Activated T-cell treated with anti-CD3 and anti-CD28 coated beads, Interleukin-2, amount 50 U/mL, for 24 hours (primary cell): ENCODE data around the gene RHOT2.
A peak's percentile ranks its signal among the peaks of the same experiment; 100 is the strongest.

ENCODE experiments used
- DNase-seq: peaks from one replicate; pipeline ENCODE4 v3.0.0-alpha.2; 2020
- H3K27ac Mint-ChIP-seq: 2 replicates; pipeline ENCODE4 v1.8.0; 2020; ENCODE audit warnings: mild to moderate bottlenecking, mixed read lengths
- H3K27me3 Mint-ChIP-seq: 2 replicates; pipeline ENCODE4 v1.8.0; 2020; ENCODE audit warnings: mixed read lengths
- H3K36me3 Mint-ChIP-seq: 2 replicates; pipeline ENCODE4 v1.8.0; 2020; ENCODE audit warnings: low read depth, mixed read lengths
- H3K4me1 Mint-ChIP-seq: 2 replicates; pipeline ENCODE4 v1.8.0; 2020; ENCODE audit warnings: low read depth, mixed read lengths
- H3K4me3 Mint-ChIP-seq: 2 replicates; pipeline ENCODE4 v1.8.0; 2020; ENCODE audit warnings: mild to moderate bottlenecking, moderate library complexity, mixed read lengths
- H3K9me3 Mint-ChIP-seq: 2 replicates; pipeline ENCODE4 v1.8.0; 2020; ENCODE audit warnings: mixed read lengths

Gene RHOT2

DNA sequence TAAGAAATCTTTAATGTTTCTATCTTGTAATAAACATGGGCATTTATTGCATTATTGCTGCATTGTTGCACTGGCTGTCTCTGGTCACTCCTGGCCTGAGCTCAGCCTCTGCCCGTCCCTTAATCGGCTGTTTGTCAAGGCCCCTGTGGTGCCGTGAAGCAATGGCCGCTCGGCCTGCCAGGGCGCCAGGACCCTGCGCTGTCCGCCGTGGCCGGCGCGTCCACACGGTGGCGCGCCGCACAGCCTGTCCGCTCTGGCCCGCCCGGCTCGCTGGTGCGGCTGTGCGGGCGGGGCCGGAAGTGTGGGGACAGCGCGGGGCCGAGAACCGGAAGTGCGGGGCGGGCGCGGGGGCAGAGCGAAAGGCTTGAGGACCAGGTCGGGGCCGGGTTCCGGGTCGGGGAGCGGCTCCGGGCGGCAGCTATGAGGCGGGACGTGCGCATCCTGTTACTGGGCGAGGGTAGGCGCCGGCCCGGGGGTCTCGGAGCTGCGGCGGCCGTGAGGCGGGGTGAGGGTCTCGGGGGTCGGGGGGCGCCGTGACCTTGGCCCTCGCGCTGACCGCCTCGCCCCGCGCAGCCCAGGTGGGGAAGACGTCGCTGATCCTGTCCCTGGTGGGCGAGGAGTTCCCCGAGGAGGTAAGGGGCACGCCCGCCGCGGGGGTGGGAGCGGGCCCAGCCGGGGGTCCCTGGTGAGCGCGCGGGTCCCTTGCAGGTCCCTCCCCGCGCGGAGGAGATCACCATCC is at the start of gene RHOT2:
TSS of gene RHOT2 (plus strand) at position 353 of the 739 bp plus-strand sequence. CDS start at position 421, 68 bp downstream.
- Mint-ChIP-seq H3K27ac (peak within 1 kb of the TSS; percentile 88), H3K9me3 (no peaks in the 10 kb centered on the region), H3K4me1 (peaks cover 18% of the 10 kb centered on the region), H3K27me3 (no peaks in the 10 kb centered on the region), H3K4me3 (peak within 1 kb of the TSS; percentile 82), H3K36me3 (peaks cover 60% of the 10 kb centered on the region)
- peak; percentile 97 for DNase-seq

DNA sequence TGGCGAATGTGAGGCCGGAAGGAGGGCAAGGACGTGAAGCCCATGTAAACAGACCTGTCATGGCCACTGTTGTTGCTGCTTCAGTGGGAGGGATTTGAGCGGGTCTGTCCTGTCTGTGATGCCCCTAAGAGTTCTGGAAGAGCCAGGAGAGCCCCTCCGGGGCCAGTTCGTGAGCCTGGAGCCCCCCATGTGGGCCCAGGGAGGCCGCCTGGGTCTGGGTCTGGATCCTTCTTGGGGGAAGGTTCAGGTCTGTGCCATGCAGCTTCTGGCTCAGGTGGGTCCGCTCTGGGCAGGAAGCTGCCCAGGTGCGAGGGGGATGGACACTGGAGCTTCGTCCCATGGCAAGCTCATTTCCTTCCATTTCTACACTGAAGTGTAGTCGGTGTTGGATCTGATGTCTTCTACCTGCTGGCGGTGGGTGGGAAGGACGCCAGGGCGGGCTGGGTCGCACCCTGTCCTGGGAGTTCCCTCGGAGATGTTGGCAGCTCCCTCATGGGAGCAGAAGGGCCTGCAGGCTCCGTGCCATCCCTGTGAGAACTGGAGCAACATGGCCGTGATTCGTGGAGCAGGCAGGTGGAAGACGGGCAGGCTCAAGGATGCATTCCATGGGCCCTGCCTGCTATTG is 48.3 kb upstream of the RHOT2 start:
- DNase-seq = no peak
- no peak overlapping the region for H3K27ac Mint-ChIP-seq
- H3K4me1 Mint-ChIP-seq = no peaks in the 10 kb centered on the region
- H3K9me3 Mint-ChIP-seq = no peaks in the 10 kb centered on the region
- H3K36me3 Mint-ChIP-seq = peaks cover 2% of the 10 kb centered on the region
- no peaks in the 10 kb centered on the region for H3K27me3 Mint-ChIP-seq
- H3K4me3 Mint-ChIP-seq = no peak overlapping the region

DNA sequence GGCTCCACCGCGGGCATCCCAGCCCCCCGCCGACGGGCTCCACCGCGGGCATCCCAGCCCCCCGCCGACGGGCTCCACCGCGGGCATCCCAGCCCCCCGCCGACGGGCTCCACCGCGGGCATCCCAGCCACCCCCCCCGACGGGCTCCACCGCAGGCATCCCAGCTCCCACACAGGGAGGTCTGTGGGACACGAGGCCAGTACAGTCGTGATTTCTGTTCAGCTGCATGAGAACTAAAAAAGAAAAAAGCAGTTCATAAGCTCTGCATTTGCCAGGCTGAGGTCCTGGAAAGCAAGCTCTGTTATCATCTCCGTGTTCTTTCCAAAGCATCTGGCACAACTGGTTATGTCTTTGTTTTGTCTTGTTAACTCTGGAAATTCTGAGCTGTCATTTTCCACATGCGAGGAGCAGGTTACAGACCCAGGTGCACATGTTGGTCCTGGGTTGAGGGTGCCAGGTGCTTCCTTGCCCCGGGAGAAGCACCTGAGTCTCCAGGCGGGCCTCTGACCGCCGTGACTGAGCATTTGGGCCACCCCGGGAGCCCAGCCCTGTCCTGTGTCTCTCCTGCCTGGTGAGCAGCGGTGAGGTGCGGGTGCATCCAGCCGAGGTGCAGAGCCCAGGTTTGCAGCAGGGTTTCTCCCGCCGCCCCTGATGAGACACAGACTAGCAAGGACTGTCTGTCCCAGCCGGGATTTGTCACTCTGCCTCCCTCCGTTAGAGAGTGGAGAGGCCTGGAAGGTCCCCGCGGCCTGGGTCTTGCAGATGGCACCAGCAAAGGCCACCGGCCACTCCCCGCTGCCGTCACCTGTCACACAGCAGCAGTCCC is 47.0 kb upstream of the RHOT2 start:
- H3K27ac Mint-ChIP-seq = no peak overlapping the region
- peaks cover 2% of the 10 kb centered on the region for H3K36me3 Mint-ChIP-seq
- no peak overlapping the region for H3K4me3 Mint-ChIP-seq
- no peak for DNase-seq
- no peaks in the 10 kb centered on the region for H3K9me3 Mint-ChIP-seq
- H3K27me3 Mint-ChIP-seq = no peaks in the 10 kb centered on the region
- H3K4me1 Mint-ChIP-seq = no peaks in the 10 kb centered on the region

DNA sequence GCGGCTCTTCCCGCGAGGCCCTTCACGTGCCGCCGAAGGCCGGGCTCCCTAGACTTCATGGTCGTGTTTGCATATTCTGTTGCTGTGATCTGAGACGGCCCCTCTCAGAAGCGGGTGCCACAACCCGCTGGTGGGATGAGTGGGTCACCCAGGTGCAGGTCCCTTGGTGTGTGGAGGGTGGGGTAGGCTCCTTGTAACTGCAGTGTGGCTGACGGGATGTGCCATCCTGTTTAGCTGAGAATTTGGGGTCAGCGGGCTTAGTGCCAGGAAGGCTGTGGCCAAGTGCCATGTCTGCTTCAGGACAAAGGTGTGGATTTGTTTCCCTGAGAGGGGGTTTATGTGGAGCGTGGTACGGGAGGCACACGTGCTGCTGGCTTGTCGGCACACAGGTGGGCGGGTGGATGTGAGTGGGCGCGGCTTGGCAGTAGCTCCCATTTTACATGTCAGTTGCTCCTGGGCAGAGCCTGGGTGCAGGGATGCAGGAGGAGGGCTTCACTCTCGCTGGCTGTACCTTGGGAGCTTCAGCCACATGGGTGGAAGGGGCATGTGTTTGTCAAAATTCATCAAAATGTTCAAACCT is 46.3 kb upstream of the RHOT2 start:
- H3K27me3 Mint-ChIP-seq = no peaks in the 10 kb centered on the region
- H3K27ac Mint-ChIP-seq = no peak overlapping the region
- no peaks in the 10 kb centered on the region for H3K4me1 Mint-ChIP-seq
- no peaks in the 10 kb centered on the region for H3K9me3 Mint-ChIP-seq
- peaks cover 8% of the 10 kb centered on the region for H3K36me3 Mint-ChIP-seq
- H3K4me3 Mint-ChIP-seq = no peak overlapping the region
- DNase-seq = no peak

DNA sequence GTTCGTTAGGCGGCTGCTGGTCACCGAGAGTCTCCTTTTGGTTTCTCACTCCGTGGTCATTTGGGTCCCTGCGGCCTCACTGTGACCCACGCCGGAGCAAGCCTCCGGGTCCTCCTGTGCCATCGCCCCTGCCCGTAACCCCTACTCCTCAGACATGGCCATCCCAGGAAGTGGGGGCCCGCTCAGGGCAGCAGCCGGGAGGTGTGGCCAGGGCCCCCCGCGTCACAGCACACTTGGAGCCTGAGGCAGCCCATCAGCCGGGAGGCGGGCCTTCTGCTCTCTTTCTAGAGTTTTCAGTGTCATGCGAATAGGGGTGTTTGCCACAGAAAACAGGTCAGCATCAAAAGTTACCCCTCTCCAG is 45.0 kb upstream of the RHOT2 start:
- no peak for DNase-seq
- H3K4me1 Mint-ChIP-seq = no peaks in the 10 kb centered on the region
- no peak overlapping the region for H3K4me3 Mint-ChIP-seq
- no peaks in the 10 kb centered on the region for H3K9me3 Mint-ChIP-seq
- peaks cover 18% of the 10 kb centered on the region for H3K36me3 Mint-ChIP-seq
- H3K27ac Mint-ChIP-seq = no peak overlapping the region
- H3K27me3 Mint-ChIP-seq = no peaks in the 10 kb centered on the region

DNA sequence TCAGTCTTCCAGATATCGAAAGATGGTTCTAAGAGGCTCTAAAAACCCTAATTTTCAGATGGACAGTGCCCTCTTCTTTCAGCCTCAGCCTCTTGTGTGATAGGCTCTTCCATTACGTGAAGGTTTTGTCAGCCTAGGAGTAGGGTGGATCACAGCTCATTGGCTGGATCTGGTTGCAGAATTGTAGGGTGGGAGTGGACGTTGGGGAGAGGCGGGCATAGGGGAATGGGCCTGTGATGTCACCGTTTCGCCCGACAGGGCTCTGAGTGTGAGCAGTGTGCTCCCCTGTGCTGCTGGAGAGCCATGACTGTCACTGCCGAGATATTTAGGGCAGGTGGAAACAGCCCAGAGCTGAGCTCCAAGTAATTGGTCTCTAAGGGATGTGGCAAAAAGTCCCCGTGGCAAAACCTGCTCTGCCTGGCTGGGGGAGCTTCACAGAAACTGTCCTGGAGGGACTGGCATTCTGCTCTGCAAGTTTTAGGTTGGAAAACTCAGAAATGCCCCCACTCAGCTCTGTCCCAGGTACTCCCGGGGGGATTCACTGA is 43.3 kb upstream of the RHOT2 start:
- Mint-ChIP-seq H3K27ac (no peak overlapping the region), H3K4me1 (no peaks in the 10 kb centered on the region), H3K27me3 (no peaks in the 10 kb centered on the region), H3K4me3 (no peak overlapping the region), H3K36me3 (peaks cover 25% of the 10 kb centered on the region), H3K9me3 (no peaks in the 10 kb centered on the region)
- no peak for DNase-seq

DNA sequence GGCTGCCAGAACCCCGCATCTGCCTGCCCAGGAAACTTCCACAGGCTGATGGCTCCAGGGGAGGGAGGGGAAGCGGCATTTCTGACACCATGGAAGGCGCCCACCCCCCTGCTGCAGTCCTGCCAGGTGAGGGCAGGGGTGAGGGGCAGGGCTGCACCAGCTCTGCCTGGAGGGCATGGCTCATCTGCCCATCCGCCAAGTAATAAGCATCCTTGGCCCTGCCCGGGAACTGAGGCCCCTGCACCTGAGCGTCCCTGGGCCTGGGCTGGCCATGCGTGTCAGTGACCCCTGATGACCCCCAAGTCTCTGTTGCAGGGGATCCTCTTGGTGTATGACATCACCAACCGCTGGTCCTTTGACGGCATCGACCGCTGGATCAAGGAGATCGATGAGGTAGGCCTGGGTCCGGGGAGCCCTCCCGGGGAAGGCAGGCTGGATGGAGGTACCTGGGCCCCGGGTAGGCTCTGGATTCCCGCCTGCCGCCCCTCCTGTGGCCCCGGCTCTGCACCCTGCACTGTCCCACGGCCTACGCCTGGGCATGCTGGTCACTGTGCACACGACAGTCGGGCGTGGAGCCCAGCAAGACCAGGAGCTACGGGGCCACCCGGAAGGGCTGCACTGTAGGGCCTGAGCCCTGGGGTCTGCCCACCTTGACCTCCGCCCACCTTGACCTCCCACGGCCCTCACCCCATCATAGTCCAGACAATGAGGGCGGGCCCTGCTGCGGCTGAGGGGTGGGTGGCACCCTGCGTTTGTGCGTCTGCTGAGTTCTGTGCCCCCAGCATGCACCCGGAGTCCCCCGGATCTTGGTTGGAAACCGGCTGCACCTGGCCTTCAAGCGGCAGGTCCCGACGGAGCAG is 42.6 kb upstream of the RHOT2 start:
- H3K9me3 Mint-ChIP-seq = no peaks in the 10 kb centered on the region
- H3K36me3 Mint-ChIP-seq = peaks cover 25% of the 10 kb centered on the region
- no peak for DNase-seq
- H3K4me3 Mint-ChIP-seq = no peak overlapping the region
- H3K4me1 Mint-ChIP-seq = no peaks in the 10 kb centered on the region
- no peak overlapping the region for H3K27ac Mint-ChIP-seq
- no peaks in the 10 kb centered on the region for H3K27me3 Mint-ChIP-seq

DNA sequence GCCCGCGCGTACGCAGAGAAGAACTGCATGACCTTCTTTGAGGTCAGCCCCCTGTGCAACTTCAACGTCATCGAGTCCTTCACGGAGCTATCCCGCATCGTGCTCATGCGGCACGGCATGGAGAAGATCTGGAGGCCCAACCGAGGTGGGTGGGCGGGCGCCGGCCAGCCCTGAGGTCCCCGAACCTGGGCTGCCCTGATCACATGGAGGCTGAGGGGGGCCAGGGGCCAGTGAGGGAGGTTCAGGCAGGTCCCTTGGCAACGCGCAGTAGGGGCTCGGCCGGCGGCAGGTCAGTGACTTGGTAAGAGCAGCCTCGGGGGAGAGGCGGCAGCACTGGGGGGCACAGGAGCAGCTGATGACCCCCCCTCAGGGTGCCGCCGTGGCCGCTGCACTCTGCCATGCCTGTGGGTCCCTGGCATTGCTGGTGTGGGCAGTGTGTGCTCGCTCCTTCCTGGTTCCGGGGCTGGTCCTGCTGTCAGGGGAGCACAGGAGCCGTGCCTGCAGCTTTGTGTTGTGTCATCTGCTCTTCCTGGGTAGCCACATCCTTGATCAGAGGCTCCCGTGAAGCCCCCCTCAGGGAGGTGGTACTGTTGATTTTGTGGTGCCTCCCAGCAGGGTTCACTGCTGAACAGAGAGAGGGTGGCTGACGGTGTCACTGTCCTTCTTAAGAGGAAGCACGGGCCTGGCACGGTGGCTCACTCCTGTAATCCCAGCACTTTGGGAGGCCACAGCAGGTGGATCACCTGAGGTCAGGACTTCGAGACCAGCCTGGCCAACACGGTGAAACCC is 41.8 kb upstream of the RHOT2 start:
- H3K9me3 Mint-ChIP-seq = no peaks in the 10 kb centered on the region
- peaks cover 25% of the 10 kb centered on the region for H3K36me3 Mint-ChIP-seq
- H3K27me3 Mint-ChIP-seq = no peaks in the 10 kb centered on the region
- no peak overlapping the region for H3K27ac Mint-ChIP-seq
- H3K4me1 Mint-ChIP-seq = no peaks in the 10 kb centered on the region
- DNase-seq = no peak
- no peak overlapping the region for H3K4me3 Mint-ChIP-seq

DNA sequence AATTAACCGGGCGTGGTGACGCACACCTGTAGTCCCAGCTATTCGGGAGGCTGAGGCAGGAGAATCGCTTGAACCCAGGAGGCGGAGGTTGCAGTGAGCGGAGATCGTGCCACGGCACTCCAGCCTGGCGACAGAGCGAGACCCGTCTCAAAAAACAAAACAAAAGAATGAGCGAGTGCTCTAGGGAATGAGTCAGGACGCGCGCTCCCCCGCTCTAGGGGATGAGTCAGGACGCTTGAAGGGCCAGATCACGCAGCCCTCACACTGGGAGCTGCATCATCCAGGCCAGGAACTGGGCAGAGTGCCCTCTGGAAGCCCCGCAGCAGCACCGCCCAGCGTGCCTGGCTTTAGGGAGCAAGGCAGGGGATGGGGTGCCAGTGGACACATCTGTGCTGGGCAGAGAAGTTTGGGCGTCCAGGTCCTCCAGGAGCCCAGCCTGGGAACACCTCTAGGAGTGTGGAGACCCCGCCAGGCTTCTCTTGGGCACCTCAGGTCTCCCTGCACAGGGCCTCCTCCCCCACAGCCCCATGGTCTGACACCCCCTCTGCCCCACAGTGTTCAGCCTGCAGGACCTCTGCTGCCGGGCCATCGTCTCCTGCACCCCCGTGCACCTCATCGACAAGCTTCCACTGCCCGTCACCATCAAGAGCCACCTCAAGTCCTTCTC is 41.0 kb upstream of the RHOT2 start:
- H3K27ac Mint-ChIP-seq = no peak overlapping the region
- peaks cover 25% of the 10 kb centered on the region for H3K36me3 Mint-ChIP-seq
- H3K4me3 Mint-ChIP-seq = no peak overlapping the region
- H3K4me1 Mint-ChIP-seq = no peaks in the 10 kb centered on the region
- no peaks in the 10 kb centered on the region for H3K9me3 Mint-ChIP-seq
- DNase-seq = no peak
- H3K27me3 Mint-ChIP-seq = no peaks in the 10 kb centered on the region

DNA sequence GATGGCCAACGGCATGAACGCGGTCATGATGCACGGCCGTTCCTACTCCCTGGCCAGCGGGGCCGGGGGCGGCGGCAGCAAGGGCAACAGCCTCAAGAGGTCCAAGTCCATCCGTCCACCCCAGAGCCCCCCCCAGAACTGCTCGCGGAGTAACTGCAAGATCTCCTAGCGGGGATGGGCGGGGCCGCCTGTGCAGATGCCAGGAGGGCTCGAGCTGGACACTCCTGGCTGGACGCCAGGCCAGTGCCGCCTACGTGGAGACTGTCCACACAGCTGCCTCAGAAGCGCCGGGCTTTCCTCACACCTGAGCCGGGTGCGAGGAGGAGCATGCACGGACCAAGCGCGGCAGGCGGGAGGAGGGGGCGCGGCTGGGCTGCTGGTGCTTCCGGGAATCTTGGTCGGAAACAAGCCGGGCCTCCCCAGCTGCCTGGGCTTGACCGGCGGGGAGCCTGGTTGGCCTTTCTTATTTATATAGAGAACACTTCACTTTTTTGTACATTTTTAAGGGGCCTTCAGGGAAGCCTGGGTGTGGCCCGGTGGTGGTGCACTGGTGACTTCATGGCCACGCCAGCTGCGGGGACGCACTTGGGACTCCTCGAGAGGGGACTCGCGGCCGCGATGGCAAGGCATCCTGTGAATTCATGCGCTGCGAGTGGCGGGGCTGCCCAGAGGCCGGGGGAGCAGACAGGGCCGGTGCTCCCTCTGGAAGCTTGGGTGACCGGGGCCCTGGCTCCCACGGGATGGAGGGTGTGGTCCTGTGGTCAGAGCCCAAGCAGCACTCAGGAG is 40.3 kb upstream of the RHOT2 start:
- H3K36me3 Mint-ChIP-seq = peaks cover 25% of the 10 kb centered on the region

DNA sequence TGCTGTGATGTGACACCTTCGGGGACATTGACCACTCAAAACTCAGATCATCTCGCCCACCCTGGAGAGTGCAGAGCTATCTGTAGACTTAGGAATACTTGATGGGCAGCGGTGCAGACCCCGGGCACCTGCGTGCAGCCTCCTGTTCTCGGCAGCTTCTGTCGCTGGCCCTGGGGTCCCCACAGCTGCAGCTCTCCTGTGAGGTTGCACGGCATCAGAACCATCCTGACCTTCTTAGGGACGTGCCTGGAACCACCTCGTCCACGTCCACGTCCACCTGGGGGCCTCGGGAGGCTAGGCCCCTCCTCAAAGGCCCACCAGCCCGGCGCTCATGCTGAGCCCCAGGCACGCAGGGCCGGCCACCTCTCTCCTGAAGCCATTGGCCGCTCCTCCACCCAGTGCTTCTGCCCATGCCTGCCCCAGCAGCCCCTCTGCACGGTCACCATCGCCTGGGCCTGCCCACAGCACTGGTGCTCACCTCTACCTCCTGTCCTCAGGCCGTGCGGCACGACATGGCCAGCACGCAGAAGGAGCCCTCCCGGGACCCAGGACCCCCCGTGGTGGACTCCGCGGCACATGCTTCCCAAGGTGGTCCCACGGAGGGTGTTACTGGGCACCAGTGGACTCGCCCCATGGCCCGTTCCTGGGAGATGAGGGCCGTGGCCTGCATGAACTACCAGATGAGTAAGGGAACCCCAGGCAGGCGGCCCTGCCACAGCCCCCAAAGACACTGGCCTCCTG is 39.4 kb upstream of the RHOT2 start:
- Mint-ChIP-seq H3K27me3 (no peaks in the 10 kb centered on the region), H3K36me3 (peaks cover 25% of the 10 kb centered on the region), H3K9me3 (no peaks in the 10 kb centered on the region), H3K4me1 (no peaks in the 10 kb centered on the region), H3K4me3 (no peak overlapping the region), H3K27ac (no peak overlapping the region)
- no peak for DNase-seq

More for the DNA sequence above, 40.3 kb upstream of the RHOT2 start:
- H3K4me3 Mint-ChIP-seq = no peak overlapping the region
- no peak overlapping the region for H3K27ac Mint-ChIP-seq
- no peaks in the 10 kb centered on the region for H3K4me1 Mint-ChIP-seq
- no peak for DNase-seq
- no peaks in the 10 kb centered on the region for H3K9me3 Mint-ChIP-seq
- no peaks in the 10 kb centered on the region for H3K27me3 Mint-ChIP-seq
